Skeletal muscle tissue (tissue), 4 donors: ENCODE measurements around the gene SPATA18. TPM values are rescaled to one million over a fixed set of nuclear protein-coding genes. Genes with fewer than 3 reads are reported as not detected.

Experiments used
- H3K27ac ChIP-seq: one replicate; pipeline ENCODE4 v1.7.0; 2013; ENCODE audit warnings: mild to moderate bottlenecking, low read depth, low read length, inconsistent platforms
- H3K27me3 ChIP-seq, 3 donors: one replicate each; pipeline ENCODE4 v1.7.0; 2013; ENCODE audit warnings: low read length in 3 of 3; ENCODE audit not compliant: control insufficient read depth in 3 of 3, insufficient read depth in 3 of 3
- H3K36me3 ChIP-seq, 3 donors: one replicate each; pipeline ENCODE4 v1.7.0; 2013; ENCODE audit warnings: low read length in 3 of 3; ENCODE audit not compliant: control insufficient read depth in 3 of 3, insufficient read depth in 3 of 3
- H3K4me1 ChIP-seq, 3 donors: one replicate each; pipeline ENCODE4 v1.7.0; 2013; ENCODE audit warnings: low read length in 3 of 3, mild to moderate bottlenecking in 3 of 3; ENCODE audit not compliant: control insufficient read depth in 3 of 3, insufficient read depth in 3 of 3
- H3K4me3 ChIP-seq, 3 donors: one replicate each; pipeline ENCODE4 v1.7.0; 2013; ENCODE audit warnings: low read length in 3 of 3
- H3K9ac ChIP-seq, 3 donors: one replicate each; pipeline ENCODE4 v1.7.0; 2013; ENCODE audit warnings: low read length in 3 of 3, mild to moderate bottlenecking in 3 of 3, moderate library complexity in 2 of 3, low read depth in 1 of 3
- H3K9me3 ChIP-seq, 3 donors: one replicate each; pipeline ENCODE4 v1.7.0; 2013; ENCODE audit warnings: low read length in 3 of 3; ENCODE audit not compliant: control insufficient read depth in 3 of 3
- total RNA-seq: library from RNA; depleted of rRNA; stranded (reverse); fragments of >200 nt; gene quantifications from one replicate; pipeline ENCODE4 v1.2.3, GENCODE V29; 2014
- donor health status: Osteomylitis.

Gene SPATA18
- total RNA-seq, 1 donor from 2014 or later = 0.52 TPM

- H3K9me3 ChIP-seq = no peaks in the 10 kb centered on the region
- H3K4me1 ChIP-seq = peaks cover 4 to 7% (median 5%) of the 10 kb centered on the region in 3 donors
- H3K27ac ChIP-seq = no peak overlapping the region
- H3K27me3 ChIP-seq = no peaks in the 10 kb centered on the region
- no peaks in the 10 kb centered on the region for H3K36me3 ChIP-seq
- H3K4me3 ChIP-seq = no peak overlapping the region
- no peak overlapping the region for H3K9ac ChIP-seq
These were observed 51.5 kb downstream of the SPATA18 start for GRCh38 chr4:52102587-52102986.

DNA sequence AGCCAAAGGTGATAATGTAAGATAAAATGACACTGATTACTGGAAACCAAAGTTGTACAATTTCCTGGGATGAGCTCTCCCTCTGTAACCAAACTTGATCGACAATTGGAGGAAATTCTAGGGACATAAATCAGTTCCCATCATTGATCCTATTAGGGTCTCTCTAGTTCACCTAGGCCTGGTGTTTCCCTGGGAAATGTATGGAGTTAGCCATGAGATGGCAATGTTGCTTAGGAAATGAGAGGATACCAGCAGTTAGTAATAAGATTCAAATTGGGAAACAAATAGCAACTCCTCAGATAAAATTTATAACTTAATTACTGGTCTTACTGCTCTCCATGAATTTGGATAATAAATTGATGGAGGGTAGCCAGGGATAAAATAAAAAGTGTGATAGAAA is 52.2 kb downstream of the SPATA18 start:
- Histone ChIP-seq H3K36me3 (no peaks in the 10 kb centered on the region), H3K4me1 (peaks cover 4 to 7% (median 5%) of the 10 kb centered on the region in 3 donors), H3K4me3 (no peak overlapping the region), H3K9me3 (no peaks in the 10 kb centered on the region), H3K27me3 (no peaks in the 10 kb centered on the region), H3K27ac (no peak overlapping the region), H3K9ac (no peak overlapping the region)

DNA sequence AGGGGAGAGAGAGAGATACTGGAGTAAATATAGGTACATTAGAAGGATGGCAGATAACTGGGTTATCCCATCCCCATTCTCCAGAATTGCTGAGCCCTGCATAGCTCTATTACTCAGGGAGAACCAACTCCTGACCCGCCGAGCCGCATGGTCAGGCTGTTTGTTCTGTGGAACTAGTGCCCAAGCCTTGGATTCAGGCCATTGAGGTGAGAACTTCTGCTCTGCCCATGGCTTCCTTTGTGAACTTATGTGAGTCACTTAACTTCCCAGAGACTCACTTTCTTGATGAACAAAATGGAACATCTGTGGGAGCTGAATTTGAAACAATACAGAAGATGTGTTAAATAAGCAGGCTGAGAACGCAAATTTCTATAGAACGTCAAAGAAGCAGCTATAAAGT is 54.2 kb downstream of the SPATA18 start:
- no peak overlapping the region for H3K4me3 ChIP-seq
- H3K27me3 ChIP-seq = no peaks in the 10 kb centered on the region
- H3K27ac ChIP-seq = no peak overlapping the region
- H3K9ac ChIP-seq = no peak overlapping the region
- no peaks in the 10 kb centered on the region for H3K36me3 ChIP-seq
- no peaks in the 10 kb centered on the region for H3K9me3 ChIP-seq
- H3K4me1 ChIP-seq = peaks cover 3 to 5% (median 4%) of the 10 kb centered on the region in 3 donors

DNA sequence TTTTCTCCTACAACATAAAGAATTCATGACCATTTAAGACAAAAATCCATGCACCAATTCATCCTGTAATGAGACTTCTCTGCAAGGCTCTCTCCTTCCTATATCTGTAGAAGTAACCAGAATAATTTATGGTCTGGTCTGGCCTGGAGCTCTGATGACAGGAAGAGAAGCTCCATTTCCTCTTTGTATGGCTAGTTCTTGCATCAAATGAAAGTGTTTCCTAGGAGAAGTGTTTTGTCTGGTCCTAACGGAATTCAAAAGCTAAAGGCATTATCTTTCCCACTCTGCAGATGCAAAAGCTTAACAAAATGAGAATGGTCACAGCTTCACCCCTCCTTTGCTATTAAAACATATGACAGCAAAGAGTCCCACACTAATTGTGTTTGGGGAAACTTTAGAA is 55.1 kb downstream of the SPATA18 start:
- no peak overlapping the region for H3K4me3 ChIP-seq
- no peak overlapping the region for H3K9ac ChIP-seq
- no peaks in the 10 kb centered on the region for H3K27me3 ChIP-seq
- no peak overlapping the region for H3K27ac ChIP-seq
- peaks cover 3 to 5% (median 4%) of the 10 kb centered on the region in 3 donors for H3K4me1 ChIP-seq
- H3K36me3 ChIP-seq = no peaks in the 10 kb centered on the region
- no peaks in the 10 kb centered on the region for H3K9me3 ChIP-seq

- Histone ChIP-seq H3K9ac (no peak overlapping the region), H3K27ac (no peak overlapping the region), H3K36me3 (no peaks in the 10 kb centered on the region), H3K4me3 (no peak overlapping the region), H3K27me3 (no peaks in the 10 kb centered on the region), H3K9me3 (no peaks in the 10 kb centered on the region), H3K4me1 (peaks cover 3 to 5% (median 4%) of the 10 kb centered on the region in 3 donors)
These were observed 55.6 kb downstream of the SPATA18 start for GRCh38 chr4:52106660-52107059.

DNA sequence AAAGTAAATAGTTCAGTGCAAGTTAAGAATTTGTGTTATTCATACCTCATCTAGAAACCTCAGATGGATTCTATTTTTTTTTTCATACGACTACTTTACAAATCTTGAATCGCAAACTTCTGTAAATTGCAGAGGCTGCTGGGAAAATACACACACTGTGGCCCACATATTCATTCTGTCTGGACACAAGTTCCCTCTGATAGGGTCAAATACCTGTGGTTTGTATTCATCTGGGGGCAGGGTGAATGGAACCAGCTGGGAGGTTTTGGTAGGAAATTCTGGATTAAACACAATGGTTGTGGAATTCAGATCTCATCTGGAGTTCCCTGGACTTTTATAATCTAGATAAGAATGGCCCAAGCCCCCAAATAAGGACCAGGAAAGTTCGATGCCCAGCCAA is 56.2 kb downstream of the SPATA18 start:
- Histone ChIP-seq H3K36me3 (no peaks in the 10 kb centered on the region), H3K27me3 (no peaks in the 10 kb centered on the region), H3K4me3 (no peak overlapping the region), H3K9ac (no peak overlapping the region), H3K4me1 (peaks cover 3 to 5% (median 4%) of the 10 kb centered on the region in 3 donors), H3K9me3 (no peaks in the 10 kb centered on the region), H3K27ac (no peak overlapping the region)

DNA sequence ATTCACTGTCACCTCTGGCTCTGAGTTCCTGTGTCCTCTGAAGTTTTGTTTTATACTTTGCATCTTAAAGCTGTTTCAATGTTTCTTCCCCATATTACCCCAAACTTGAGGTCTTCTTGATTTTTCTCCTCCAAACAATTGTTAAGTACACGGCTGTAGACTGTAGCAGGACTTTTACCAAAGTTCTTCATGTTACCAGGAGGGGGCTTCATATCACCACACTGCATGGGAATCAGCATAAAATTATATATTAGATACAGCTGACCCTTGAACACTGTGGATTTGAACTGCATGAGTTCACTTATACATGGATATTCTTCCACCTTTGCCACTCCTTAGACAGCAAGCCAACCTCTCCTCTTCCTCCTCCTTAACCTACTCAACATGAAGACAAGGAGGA is 56.6 kb downstream of the SPATA18 start:
- no peaks in the 10 kb centered on the region for H3K9me3 ChIP-seq
- H3K27ac ChIP-seq = no peak overlapping the region
- no peak overlapping the region for H3K9ac ChIP-seq
- H3K27me3 ChIP-seq = no peaks in the 10 kb centered on the region
- H3K36me3 ChIP-seq = no peaks in the 10 kb centered on the region
- H3K4me3 ChIP-seq = no peak overlapping the region
- peaks cover 3 to 5% (median 4%) of the 10 kb centered on the region in 3 donors for H3K4me1 ChIP-seq

DNA sequence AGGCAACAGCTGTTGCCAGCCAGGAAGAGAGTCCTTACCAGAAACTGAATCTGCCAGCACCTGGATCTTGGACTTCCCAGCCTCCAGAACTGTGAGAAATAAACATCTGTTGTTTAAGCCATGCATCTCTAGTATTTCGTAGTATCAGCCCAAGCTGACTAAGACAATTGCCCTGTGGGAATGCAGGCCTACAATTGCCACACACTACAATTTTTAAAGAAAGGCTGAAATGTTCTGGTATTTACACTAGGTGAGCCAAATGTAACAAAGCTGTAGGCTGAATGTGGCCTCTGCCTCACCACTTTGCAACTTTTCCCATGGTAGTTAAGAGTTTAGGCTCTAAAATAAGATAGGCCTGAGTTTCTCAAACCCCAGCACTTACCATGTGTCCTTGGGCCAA is 59.1 kb downstream of the SPATA18 start:
- Histone ChIP-seq H3K4me1 (peaks cover 3 to 5% (median 4%) of the 10 kb centered on the region in 3 donors), H3K4me3 (no peak overlapping the region), H3K36me3 (no peaks in the 10 kb centered on the region), H3K9ac (no peak overlapping the region), H3K27me3 (no peaks in the 10 kb centered on the region), H3K9me3 (no peaks in the 10 kb centered on the region), H3K27ac (no peak overlapping the region)

DNA sequence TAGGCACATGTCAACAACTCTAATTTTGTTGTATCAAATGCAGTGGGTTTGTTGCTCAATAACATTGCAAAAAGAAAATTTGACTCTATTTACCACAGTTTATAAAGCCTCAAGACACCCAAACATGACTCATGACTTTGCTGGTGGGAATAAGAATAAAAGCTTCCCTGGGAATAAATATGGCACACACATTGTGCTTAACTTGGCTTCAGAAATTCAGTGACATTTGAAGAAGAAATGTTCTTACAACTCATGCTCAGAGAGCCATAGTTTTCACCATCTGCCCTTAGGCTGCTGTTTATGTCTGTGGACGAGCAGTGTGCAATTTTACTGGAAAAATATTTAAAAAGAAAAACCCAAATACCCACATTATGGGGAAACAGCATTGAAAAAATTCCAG is 60.9 kb downstream of the SPATA18 start:
- Histone ChIP-seq H3K4me1 (no peaks in the 10 kb centered on the region), H3K27ac (no peak overlapping the region), H3K36me3 (no peaks in the 10 kb centered on the region), H3K9ac (no peak overlapping the region), H3K27me3 (no peaks in the 10 kb centered on the region), H3K4me3 (no peak overlapping the region), H3K9me3 (no peaks in the 10 kb centered on the region)

GRCh38 chr4:52112411-52112810 is 61.3 kb downstream of the SPATA18 start:
- Histone ChIP-seq H3K27me3 (no peaks in the 10 kb centered on the region), H3K4me1 (no peaks in the 10 kb centered on the region), H3K4me3 (no peak overlapping the region), H3K36me3 (no peaks in the 10 kb centered on the region), H3K9ac (no peak overlapping the region), H3K27ac (no peak overlapping the region), H3K9me3 (no peaks in the 10 kb centered on the region)

- Histone ChIP-seq H3K27ac (no peak overlapping the region), H3K4me3 (no peak overlapping the region), H3K36me3 (no peaks in the 10 kb centered on the region), H3K9ac (no peak overlapping the region), H3K9me3 (no peaks in the 10 kb centered on the region), H3K4me1 (no peaks in the 10 kb centered on the region), H3K27me3 (no peaks in the 10 kb centered on the region)
These were observed 65.5 kb downstream of the SPATA18 start for GRCh38 chr4:52116641-52117040.
